Loucy (cell line): ENCODE results near the gene ADAM8.

Experiments used
- EZH2phosphoT487 ChIP-seq: fragments of 200-600 bp; IDR thresholded peaks from 2 replicates; pipeline ENCODE4 v1.6.1; 2018; ENCODE audit warnings: antibody characterized with exemption, mild to moderate bottlenecking, moderate library complexity, borderline replicate concordance
- TF ChIP-seq, protein P1 (sequence below): fragments of 200-600 bp; sonication (generic); conservative IDR thresholded peaks from 2 replicates; pipeline ENCODE4 v1.5.1; 2014; ENCODE audit warnings: mild to moderate bottlenecking, antibody characterized with exemption, low read length

GRCh38 chr10:133214468-133215410, 61.9 kb downstream of the ADAM8 start:
- TF ChIP-seq, protein P1, sequence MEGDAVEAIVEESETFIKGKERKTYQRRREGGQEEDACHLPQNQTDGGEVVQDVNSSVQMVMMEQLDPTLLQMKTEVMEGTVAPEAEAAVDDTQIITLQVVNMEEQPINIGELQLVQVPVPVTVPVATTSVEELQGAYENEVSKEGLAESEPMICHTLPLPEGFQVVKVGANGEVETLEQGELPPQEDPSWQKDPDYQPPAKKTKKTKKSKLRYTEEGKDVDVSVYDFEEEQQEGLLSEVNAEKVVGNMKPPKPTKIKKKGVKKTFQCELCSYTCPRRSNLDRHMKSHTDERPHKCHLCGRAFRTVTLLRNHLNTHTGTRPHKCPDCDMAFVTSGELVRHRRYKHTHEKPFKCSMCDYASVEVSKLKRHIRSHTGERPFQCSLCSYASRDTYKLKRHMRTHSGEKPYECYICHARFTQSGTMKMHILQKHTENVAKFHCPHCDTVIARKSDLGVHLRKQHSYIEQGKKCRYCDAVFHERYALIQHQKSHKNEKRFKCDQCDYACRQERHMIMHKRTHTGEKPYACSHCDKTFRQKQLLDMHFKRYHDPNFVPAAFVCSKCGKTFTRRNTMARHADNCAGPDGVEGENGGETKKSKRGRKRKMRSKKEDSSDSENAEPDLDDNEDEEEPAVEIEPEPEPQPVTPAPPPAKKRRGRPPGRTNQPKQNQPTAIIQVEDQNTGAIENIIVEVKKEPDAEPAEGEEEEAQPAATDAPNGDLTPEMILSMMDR: no peak
- TF ChIP-seq EZH2phosphoT487: no peak
